BLaER1 (cell line): ENCODE measurements around the gene CRISPLD2.

Experiments
- H3K27ac ChIP-seq: shearing (Covaris generic); formaldehyde crosslinking; 2 replicates; pipeline ENCODE4 v1.8.1; 2022
- H3K27me3 ChIP-seq: shearing (Covaris generic); formaldehyde crosslinking; 2 replicates; pipeline ENCODE4 v1.8.1; 2022
- H3K36me3 ChIP-seq: shearing (Covaris generic); formaldehyde crosslinking; 2 replicates; pipeline ENCODE4 v1.8.1; 2022
- H3K4me1 ChIP-seq: shearing (Covaris generic); formaldehyde crosslinking; 2 replicates; pipeline ENCODE4 v1.8.1; 2022
- H3K4me2 ChIP-seq: shearing (Covaris generic); formaldehyde crosslinking; 2 replicates; pipeline ENCODE4 v1.8.1; 2022
- H3K4me3 ChIP-seq: shearing (Covaris generic); formaldehyde crosslinking; 2 replicates; pipeline ENCODE4 v1.8.1; 2022
- H3K9ac ChIP-seq: shearing (Covaris generic); formaldehyde crosslinking; 2 replicates; pipeline ENCODE4 v1.8.1; 2022
- H3K9me3 ChIP-seq: shearing (Covaris generic); formaldehyde crosslinking; 2 replicates; pipeline ENCODE4 v1.8.1; 2022
- H4K20me1 ChIP-seq: shearing (Covaris generic); formaldehyde crosslinking; 2 replicates; pipeline ENCODE4 v1.8.1; 2022
- Cebpa-rat ChIP-seq: shearing (Covaris generic); IDR thresholded peaks from 2 replicates; pipeline ENCODE4 v1.8.1; 2022

The CRISPLD2 gene, protein sequence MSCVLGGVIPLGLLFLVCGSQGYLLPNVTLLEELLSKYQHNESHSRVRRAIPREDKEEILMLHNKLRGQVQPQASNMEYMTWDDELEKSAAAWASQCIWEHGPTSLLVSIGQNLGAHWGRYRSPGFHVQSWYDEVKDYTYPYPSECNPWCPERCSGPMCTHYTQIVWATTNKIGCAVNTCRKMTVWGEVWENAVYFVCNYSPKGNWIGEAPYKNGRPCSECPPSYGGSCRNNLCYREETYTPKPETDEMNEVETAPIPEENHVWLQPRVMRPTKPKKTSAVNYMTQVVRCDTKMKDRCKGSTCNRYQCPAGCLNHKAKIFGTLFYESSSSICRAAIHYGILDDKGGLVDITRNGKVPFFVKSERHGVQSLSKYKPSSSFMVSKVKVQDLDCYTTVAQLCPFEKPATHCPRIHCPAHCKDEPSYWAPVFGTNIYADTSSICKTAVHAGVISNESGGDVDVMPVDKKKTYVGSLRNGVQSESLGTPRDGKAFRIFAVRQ

DNA sequence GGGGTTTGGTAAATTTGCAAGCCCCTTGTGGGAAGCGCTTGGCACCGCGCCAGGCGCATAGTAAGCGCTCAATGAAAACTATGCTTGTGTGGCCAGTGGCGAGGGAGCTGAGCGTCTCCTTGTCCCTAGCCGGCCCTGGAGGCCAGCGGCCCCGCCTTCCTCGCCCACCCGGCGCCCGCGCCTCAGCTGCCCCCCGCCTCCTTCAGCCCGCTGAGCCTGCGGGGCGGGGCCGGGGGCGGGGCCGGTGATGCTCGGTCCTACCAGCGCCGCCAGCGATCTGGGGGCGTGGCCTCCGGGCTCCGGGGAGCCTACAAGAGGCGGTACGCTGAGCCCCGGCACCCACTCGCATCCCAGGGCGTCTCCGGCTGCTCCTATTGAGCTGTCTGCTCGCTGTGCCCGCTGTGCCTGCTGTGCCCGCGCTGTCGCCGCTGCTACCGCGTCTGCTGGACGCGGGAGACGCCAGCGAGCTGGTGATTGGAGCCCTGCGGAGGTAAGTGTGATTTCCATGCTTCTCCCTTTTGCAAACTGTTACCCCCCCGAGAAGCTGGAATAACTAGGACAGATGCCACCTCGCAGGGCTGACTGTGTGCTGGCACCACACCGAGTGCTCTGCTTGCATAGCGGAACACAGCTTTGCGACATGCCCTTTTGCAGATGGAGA lies at the start of gene CRISPLD2:
Gene CRISPLD2 (plus strand): TSS at position 342 of the 661 bp plus-strand sequence. CDS start 18,511 bp downstream, outside the sequence.
- Histone ChIP-seq H3K9me3 (no peaks in the 10 kb centered on the region), H3K27ac (no peak within 1 kb of the TSS), H3K4me1 (peaks cover 22% of the 10 kb centered on the region), H3K9ac (no peak within 1 kb of the TSS; the same call in 1 of the 2 replicates), H4K20me1 (peaks cover 11% of the 10 kb centered on the region; the same call in 1 of the 2 replicates), H3K27me3 (peaks cover 16% of the 10 kb centered on the region), H3K36me3 (no peaks in the 10 kb centered on the region), H3K4me3 (peak within 1 kb of the TSS; percentile 40; the same call in 1 of the 2 replicates), H3K4me2 (peak within 1 kb of the TSS; percentile 82)
- no peak for TF ChIP-seq Cebpa-rat

DNA sequence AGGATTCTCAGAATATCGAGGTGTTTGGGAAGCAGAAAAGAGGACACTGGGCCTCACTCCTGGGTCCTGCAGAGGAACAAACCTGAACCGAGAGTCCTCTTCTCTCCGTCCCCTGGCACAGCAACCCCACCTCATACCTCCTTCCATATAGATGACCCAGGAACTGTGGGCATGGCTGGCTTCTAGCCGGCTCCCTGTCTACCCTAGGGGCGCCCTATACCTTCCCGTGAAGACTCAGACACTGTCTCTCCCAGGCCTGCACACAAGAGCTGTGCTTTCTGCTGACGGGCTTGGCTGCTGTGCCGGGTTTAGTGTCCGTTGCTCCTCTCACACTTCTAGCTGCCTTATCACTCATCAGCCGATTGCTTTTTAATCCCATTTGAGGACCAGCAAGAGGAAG lies 46.5 kb upstream of the CRISPLD2 start:
- no peak for TF ChIP-seq Cebpa-rat
- Histone ChIP-seq H3K27ac (no peak overlapping the region), H3K27me3 (no peaks in the 10 kb centered on the region), H3K36me3 (peaks cover 100% of the 10 kb centered on the region), H3K4me2 (no peak overlapping the region), H3K9ac (no peak overlapping the region), H3K4me1 (no peaks in the 10 kb centered on the region), H3K9me3 (no peaks in the 10 kb centered on the region), H3K4me3 (no peak overlapping the region), H4K20me1 (peaks cover 92% of the 10 kb centered on the region)

DNA sequence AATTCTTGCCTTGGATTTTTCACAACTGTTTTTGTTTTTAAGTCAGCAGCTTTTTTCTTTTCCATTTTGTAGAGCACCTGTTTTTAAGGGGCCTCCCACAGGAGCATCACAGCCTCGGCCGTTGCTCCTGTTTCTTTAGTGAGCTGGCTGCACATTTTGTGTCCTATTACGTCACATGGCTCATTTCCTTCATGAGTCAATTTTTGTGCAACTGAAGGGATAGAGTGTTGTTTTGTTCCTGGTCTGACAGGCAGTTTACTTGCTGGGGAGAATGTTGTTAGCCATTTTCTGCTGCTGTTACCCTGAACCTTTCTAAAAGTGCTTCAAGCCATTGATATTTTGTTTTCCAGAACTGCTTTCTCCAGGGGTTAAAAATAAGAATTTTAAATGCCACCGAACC lies 45.0 kb upstream of the CRISPLD2 start:
- Histone ChIP-seq H3K36me3 (peaks cover 99% of the 10 kb centered on the region), H3K27me3 (no peaks in the 10 kb centered on the region), H4K20me1 (peaks cover 79% of the 10 kb centered on the region), H3K27ac (no peak overlapping the region), H3K4me3 (no peak overlapping the region), H3K4me2 (no peak overlapping the region), H3K9me3 (no peaks in the 10 kb centered on the region), H3K4me1 (no peaks in the 10 kb centered on the region), H3K9ac (no peak overlapping the region)
- no peak for TF ChIP-seq Cebpa-rat

DNA sequence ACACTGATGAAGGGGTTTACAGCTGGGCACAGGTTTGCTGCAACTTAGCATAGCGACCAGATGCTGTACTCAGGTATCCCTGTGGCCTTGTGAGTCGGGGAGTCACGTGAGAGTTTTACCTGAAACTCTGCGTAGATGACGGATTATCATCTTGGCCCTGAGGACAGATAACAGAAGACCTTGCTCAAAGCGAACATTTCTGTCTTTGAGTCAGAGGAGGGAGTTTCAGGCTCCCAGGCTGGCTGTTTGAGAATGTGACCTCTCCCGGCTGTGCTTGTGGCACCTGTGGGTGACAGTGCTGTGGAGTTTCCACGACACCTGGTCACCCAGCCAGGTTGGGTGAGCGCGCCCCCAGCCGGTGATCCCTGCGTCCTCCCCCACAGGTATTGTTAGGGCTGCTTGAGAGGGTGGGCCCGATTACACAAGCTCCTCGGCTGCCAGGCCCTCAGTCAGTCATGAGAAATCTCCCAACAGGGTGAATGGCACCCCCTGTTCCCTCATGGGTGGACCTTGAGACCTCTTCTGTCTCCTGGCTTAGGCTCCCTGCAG lies 44.4 kb upstream of the CRISPLD2 start:
- peaks cover 99% of the 10 kb centered on the region for H3K36me3 ChIP-seq
- no peak overlapping the region for H3K27ac ChIP-seq
- no peaks in the 10 kb centered on the region for H3K9me3 ChIP-seq
- H3K27me3 ChIP-seq = no peaks in the 10 kb centered on the region
- H3K9ac ChIP-seq = no peak overlapping the region
- no peak overlapping the region for H3K4me3 ChIP-seq
- H4K20me1 ChIP-seq = peaks cover 74% of the 10 kb centered on the region
- no peak for TF ChIP-seq Cebpa-rat
- no peak overlapping the region for H3K4me2 ChIP-seq
- H3K4me1 ChIP-seq = no peaks in the 10 kb centered on the region

DNA sequence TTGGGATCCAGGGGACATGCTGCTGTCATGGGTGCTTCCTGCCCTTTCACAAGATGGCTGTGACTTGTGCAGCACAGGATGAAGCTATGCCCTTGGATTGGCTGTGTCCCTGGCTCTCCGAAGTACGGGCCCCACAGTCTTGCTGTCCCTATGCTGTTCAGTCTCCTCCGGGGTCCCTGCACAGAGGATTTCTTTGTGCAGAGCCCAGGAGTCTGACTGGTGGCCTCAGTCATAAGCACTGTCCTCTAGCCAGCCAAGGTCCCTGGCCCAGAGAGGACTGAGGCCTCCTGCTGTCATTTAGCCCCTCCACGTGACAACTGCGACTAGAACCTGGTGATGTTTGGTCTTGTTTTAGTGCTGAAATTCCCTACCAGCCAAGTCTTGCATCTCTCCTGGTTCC lies 42.4 kb upstream of the CRISPLD2 start:
- no peak overlapping the region for H3K4me3 ChIP-seq
- H3K4me2 ChIP-seq = no peak overlapping the region
- H3K9me3 ChIP-seq = no peaks in the 10 kb centered on the region
- peaks cover 69% of the 10 kb centered on the region for H4K20me1 ChIP-seq
- peaks cover 92% of the 10 kb centered on the region for H3K36me3 ChIP-seq
- H3K4me1 ChIP-seq = no peaks in the 10 kb centered on the region
- no peak overlapping the region for H3K27ac ChIP-seq
- H3K27me3 ChIP-seq = no peaks in the 10 kb centered on the region
- no peak overlapping the region for H3K9ac ChIP-seq
- no peak for TF ChIP-seq Cebpa-rat

DNA sequence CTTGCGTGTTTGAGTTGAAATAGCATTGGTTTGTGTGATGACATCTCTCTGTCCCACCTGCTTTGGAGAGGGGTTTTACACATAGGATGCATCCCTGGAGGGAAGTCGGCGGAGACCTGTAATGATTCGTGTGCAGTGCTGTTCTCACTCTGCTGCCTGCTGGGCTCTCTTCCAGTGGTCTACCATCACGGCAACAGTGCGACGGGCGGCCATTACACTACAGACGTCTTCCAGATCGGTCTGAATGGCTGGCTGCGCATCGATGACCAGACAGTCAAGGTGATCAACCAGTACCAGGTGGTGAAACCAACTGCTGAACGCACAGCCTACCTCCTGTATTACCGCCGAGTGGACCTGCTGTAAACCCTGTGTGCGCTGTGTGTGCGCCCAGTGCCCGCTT lies 41.1 kb upstream of the CRISPLD2 start:
- H3K4me3 ChIP-seq = no peak overlapping the region
- TF ChIP-seq Cebpa-rat = no peak
- H3K4me2 ChIP-seq = no peak overlapping the region
- no peaks in the 10 kb centered on the region for H3K4me1 ChIP-seq
- peaks cover 57% of the 10 kb centered on the region for H4K20me1 ChIP-seq
- H3K27ac ChIP-seq = no peak overlapping the region
- peaks cover 79% of the 10 kb centered on the region for H3K36me3 ChIP-seq
- H3K9me3 ChIP-seq = no peaks in the 10 kb centered on the region
- H3K27me3 ChIP-seq = no peaks in the 10 kb centered on the region
- no peak overlapping the region for H3K9ac ChIP-seq

DNA sequence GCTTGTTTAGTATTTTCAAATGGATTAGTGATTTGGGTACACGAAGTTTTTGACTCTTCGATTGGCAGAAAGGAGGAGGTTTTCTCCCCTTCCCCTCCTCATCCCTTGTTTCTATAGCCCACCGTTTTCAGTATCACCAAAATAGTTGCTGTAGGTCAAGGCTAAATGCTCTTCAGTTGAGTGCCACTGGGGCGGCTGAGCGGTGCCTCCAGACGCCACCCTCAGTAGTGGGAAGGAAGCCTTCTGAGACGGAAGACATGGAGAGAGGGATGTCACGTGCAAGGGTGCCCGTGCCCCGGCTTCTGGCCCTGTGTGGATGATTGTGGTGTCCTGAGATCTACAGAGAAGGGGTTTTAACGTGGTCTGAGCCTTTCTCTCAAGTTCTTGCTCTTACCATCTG lies 39.7 kb upstream of the CRISPLD2 start:
- peaks cover 66% of the 10 kb centered on the region for H3K36me3 ChIP-seq
- no peak overlapping the region for H3K4me2 ChIP-seq
- H3K9ac ChIP-seq = no peak overlapping the region
- peaks cover 45% of the 10 kb centered on the region for H4K20me1 ChIP-seq
- no peaks in the 10 kb centered on the region for H3K4me1 ChIP-seq
- TF ChIP-seq Cebpa-rat = no peak
- H3K27me3 ChIP-seq = no peaks in the 10 kb centered on the region
- H3K4me3 ChIP-seq = no peak overlapping the region
- no peaks in the 10 kb centered on the region for H3K9me3 ChIP-seq
- H3K27ac ChIP-seq = no peak overlapping the region

DNA sequence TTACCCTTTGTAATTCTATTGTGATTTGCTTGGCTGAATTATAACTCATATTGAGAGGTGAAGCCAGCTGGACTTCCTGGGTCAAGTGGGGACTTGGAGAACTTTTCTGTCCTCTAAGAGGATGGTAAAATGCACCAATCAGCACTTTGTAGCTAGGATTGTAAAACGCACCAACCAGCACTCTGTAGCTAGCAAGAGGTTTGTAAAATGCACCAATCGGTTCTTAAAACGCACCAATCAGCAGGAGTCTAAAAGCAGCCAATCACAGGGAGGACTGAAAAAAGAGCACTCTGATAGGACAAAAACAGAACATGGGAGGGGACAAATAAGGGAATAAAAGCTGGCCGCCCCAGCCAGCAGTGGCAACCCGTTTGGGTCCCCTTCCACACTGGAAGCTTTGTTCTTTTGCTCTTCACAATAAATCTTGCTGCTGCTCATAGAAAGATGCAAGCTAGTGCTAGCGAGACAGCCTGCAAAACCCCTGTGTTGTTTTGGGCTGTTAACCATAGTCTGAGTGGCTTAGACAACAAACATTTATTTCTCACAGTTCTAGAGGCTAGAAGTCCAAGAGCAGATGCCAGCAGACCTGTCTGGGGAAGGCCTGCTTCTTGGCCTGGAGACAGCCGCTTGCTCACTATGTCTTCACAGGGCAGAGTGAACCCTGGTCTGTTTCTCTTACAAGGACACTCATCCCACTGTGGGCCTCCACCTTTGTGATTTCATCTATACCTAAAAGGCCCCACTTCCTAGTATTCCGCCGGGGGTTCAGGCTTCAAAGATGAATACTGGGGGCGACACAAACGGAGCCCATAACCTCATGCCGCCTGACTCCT lies 39.0 kb upstream of the CRISPLD2 start:
- H3K4me2 ChIP-seq = no peak overlapping the region
- TF ChIP-seq Cebpa-rat = no peak

DNA sequence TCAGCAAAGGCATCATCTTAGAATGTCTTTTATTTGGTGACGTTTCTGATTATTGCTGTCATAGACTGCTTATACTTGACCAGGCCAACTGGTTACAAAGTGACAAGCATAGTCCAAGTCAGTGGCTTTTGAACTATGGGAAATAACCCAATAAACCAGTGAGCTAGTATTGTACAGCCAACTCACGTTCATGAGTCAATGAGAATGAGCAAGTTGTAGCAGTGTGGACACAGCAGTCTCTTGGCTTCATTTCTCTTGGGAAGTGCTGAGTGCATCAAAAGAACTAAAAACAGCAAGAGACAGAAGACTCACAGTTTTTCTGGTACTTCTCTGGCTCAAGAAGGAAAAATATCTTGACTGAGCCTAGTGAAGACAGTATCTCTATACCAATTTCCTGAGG lies 36.9 kb upstream of the CRISPLD2 start:
- no peak for TF ChIP-seq Cebpa-rat
- Histone ChIP-seq H3K9me3 (no peaks in the 10 kb centered on the region), H3K4me3 (no peak overlapping the region), H3K4me2 (no peak overlapping the region), H4K20me1 (peaks cover 17% of the 10 kb centered on the region), H3K4me1 (no peaks in the 10 kb centered on the region), H3K27me3 (no peaks in the 10 kb centered on the region), H3K27ac (no peak overlapping the region), H3K9ac (no peak overlapping the region), H3K36me3 (peaks cover 38% of the 10 kb centered on the region)

More for the DNA sequence above, 39.0 kb upstream of the CRISPLD2 start:
- no peaks in the 10 kb centered on the region for H3K4me1 ChIP-seq
- peaks cover 59% of the 10 kb centered on the region for H3K36me3 ChIP-seq
- H3K9me3 ChIP-seq = no peaks in the 10 kb centered on the region
- H3K27ac ChIP-seq = no peak overlapping the region
- no peak overlapping the region for H3K9ac ChIP-seq
- H4K20me1 ChIP-seq = peaks cover 38% of the 10 kb centered on the region
- no peak overlapping the region for H3K4me3 ChIP-seq
- no peaks in the 10 kb centered on the region for H3K27me3 ChIP-seq
